WTC11 (cell line): ENCODE measurements around the gene NNAT. TPM values are rescaled to one million over a fixed set of nuclear protein-coding genes. Genes with fewer than 3 reads are reported as not detected.

ENCODE experiments used
- ATAC-seq: fragments of 200-7000 bp; cut with Tn5 transposase; 2 replicates; pipeline ENCODE4 v1.10.0; 2021; ENCODE audit warnings: mild to moderate bottlenecking, moderate library complexity
- CTCF ChIA-PET: fragments of 300-600 bp; sonication (Branson Sonifier 250); formaldehyde crosslinking; loops from one replicate; lab custom pipeline; 2021; ENCODE audit warnings: antibody characterized with exemption; lab: Charles Lee
- POLR2A ChIA-PET: fragments of 350-600 bp; sonication (Branson Sonifier 250); formaldehyde crosslinking; loops from one replicate; lab custom pipeline; 2021; ENCODE audit warnings: antibody characterized with exemption; lab: Charles Lee
- DNase-seq: peaks from one replicate; pipeline ENCODE4 v3.0.0; 2021; ENCODE audit warnings: low spot score
- H3K27ac Mint-ChIP-seq: 2 replicates; pipeline ENCODE4 v1.8.0; 2021; ENCODE audit warnings: mixed read lengths
- H3K27me3 Mint-ChIP-seq: 2 replicates; pipeline ENCODE4 v1.8.0; 2021; ENCODE audit warnings: low read depth, mild to moderate bottlenecking, moderate library complexity, mixed read lengths
- H3K36me3 Mint-ChIP-seq: 2 replicates; pipeline ENCODE4 v1.8.0; 2021; ENCODE audit warnings: mixed read lengths
- H3K4me1 Mint-ChIP-seq: 2 replicates; pipeline ENCODE4 v1.8.0; 2022; ENCODE audit warnings: mixed read lengths
- H3K4me3 Mint-ChIP-seq: 2 replicates; pipeline ENCODE4 v1.8.0; 2021; ENCODE audit warnings: mild to moderate bottlenecking, moderate library complexity, mixed read lengths
- H3K9me3 Mint-ChIP-seq: 2 replicates; pipeline ENCODE4 v1.8.0; 2021; ENCODE audit warnings: mixed read lengths
- ATF2 ChIP-seq: sonication (generic); formaldehyde crosslinking; IDR thresholded peaks from 2 replicates; pipeline ENCODE4 v1.8.1; 2022; ENCODE audit warnings: low read depth, missing genetic modification reagents, borderline replicate concordance
- CBFB ChIP-seq: sonication (generic); formaldehyde crosslinking; IDR thresholded peaks from 2 replicates; pipeline ENCODE4 v1.8.1; 2022; ENCODE audit warnings: mild to moderate bottlenecking, low read depth, missing genetic modification reagents
- CREB1 ChIP-seq: sonication (generic); formaldehyde crosslinking; IDR thresholded peaks from 2 replicates; pipeline ENCODE4 v1.8.0; 2023; ENCODE audit warnings: mild to moderate bottlenecking, missing genetic modification reagents
- CREM ChIP-seq: sonication (generic); formaldehyde crosslinking; IDR thresholded peaks from 2 replicates; pipeline ENCODE4 v1.8.1; 2022; ENCODE audit warnings: mild to moderate bottlenecking, missing genetic modification reagents, moderate library complexity
- E2F1 ChIP-seq: sonication (generic); formaldehyde crosslinking; IDR thresholded peaks from 2 replicates; pipeline ENCODE4 v1.8.0; 2022; ENCODE audit warnings: mild to moderate bottlenecking, missing genetic modification reagents
- E2F5 ChIP-seq: sonication (generic); formaldehyde crosslinking; IDR thresholded peaks from 2 replicates; pipeline ENCODE4 v1.8.1; 2022; ENCODE audit warnings: mild to moderate bottlenecking, moderate library complexity, missing genetic modification reagents
- ELF4 ChIP-seq: sonication (generic); formaldehyde crosslinking; IDR thresholded peaks from 2 replicates; pipeline ENCODE4 v1.8.1; 2022; ENCODE audit warnings: low read depth, mild to moderate bottlenecking, moderate library complexity, missing genetic modification reagents
- FOXJ3 ChIP-seq: sonication (generic); formaldehyde crosslinking; IDR thresholded peaks from 2 replicates; pipeline ENCODE4 v1.9.0; 2021; ENCODE audit warnings: missing genetic modification reagents, mild to moderate bottlenecking, borderline replicate concordance
- FOXP1 ChIP-seq: sonication (generic); formaldehyde crosslinking; IDR thresholded peaks from 2 replicates; pipeline ENCODE4 v1.8.0; 2022; ENCODE audit warnings: missing genetic modification reagents, mild to moderate bottlenecking, moderate library complexity, borderline replicate concordance
- FOXP4 ChIP-seq: sonication (generic); formaldehyde crosslinking; IDR thresholded peaks from 2 replicates; pipeline ENCODE4 v1.8.0; 2022; ENCODE audit warnings: mild to moderate bottlenecking, missing genetic modification reagents
- IRF1 ChIP-seq: sonication (generic); formaldehyde crosslinking; IDR thresholded peaks from 2 replicates; pipeline ENCODE4 v1.8.0; 2023; ENCODE audit warnings: missing genetic modification reagents
- NFE2L1 ChIP-seq: sonication (generic); formaldehyde crosslinking; IDR thresholded peaks from 2 replicates; pipeline ENCODE4 v1.8.1; 2023; ENCODE audit warnings: missing genetic modification reagents
- PRDM15 ChIP-seq: sonication (generic); formaldehyde crosslinking; IDR thresholded peaks from 2 replicates; pipeline ENCODE4 v1.8.0; 2022; ENCODE audit warnings: missing genetic modification reagents
- PREB ChIP-seq: sonication (generic); formaldehyde crosslinking; IDR thresholded peaks from 2 replicates; pipeline ENCODE4 v1.8.1; 2022; ENCODE audit warnings: mild to moderate bottlenecking, missing genetic modification reagents, moderate library complexity, borderline replicate concordance
- PRRX2 ChIP-seq: fragments of 250-450 bp; sonication (Bioruptor Pico); IDR thresholded peaks from 2 replicates; pipeline ENCODE4 v1.8.0; 2021; ENCODE audit warnings: mild to moderate bottlenecking
- SOX15 ChIP-seq: fragments of 250-450 bp; sonication (Bioruptor Pico); IDR thresholded peaks from 2 replicates; pipeline ENCODE4 v1.9.0; 2021; ENCODE audit warnings: mild to moderate bottlenecking
- TCF7 ChIP-seq: sonication (generic); formaldehyde crosslinking; IDR thresholded peaks from 2 replicates; pipeline ENCODE4 v1.8.0; 2022; ENCODE audit warnings: mild to moderate bottlenecking, low read depth, missing genetic modification reagents, moderate library complexity
- TEAD1 ChIP-seq: sonication (generic); formaldehyde crosslinking; IDR thresholded peaks from 2 replicates; pipeline ENCODE4 v1.8.0; 2022; ENCODE audit warnings: mild to moderate bottlenecking, missing genetic modification reagents
- ZBTB43 ChIP-seq: sonication (generic); formaldehyde crosslinking; IDR thresholded peaks from 2 replicates; pipeline ENCODE4 v1.8.1; 2023; ENCODE audit warnings: mild to moderate bottlenecking, missing genetic modification reagents
- ZNF138 ChIP-seq: sonication (generic); formaldehyde crosslinking; conservative IDR thresholded peaks from 2 replicates; pipeline ENCODE4 v1.8.1; 2022; ENCODE audit warnings: mild to moderate bottlenecking, moderate library complexity, missing genetic modification reagents
- ZNF425 ChIP-seq: fragments of 250-450 bp; sonication (Bioruptor Pico); conservative IDR thresholded peaks from 2 replicates; pipeline ENCODE4 v1.9.0; 2021; ENCODE audit warnings: mild to moderate bottlenecking
- ZNF671 ChIP-seq: fragments of 250-450 bp; sonication (Bioruptor Pico); IDR thresholded peaks from 2 replicates; pipeline ENCODE4 v1.8.0; 2021; ENCODE audit warnings: mild to moderate bottlenecking
- total RNA-seq: library from RNA; stranded (reverse); gene quantifications from 3 replicates; pipeline ENCODE4 v1.2.3, GENCODE V29; 2021

NNAT gene
- total RNA-seq, 1 experiment from 2014 or later, result 90.0 TPM

GRCh38 chr20:37535443-37536132, 14.5 kb downstream of the NNAT start (continued):
- TF ChIP-seq PRDM15 (CRISPR knock-in tag) (no peak), CREM (CRISPR knock-in tag) (no peak), FOXP1 (no peak), FOXJ3 (CRISPR knock-in tag) (no peak), ZNF425 (CRISPR knock-in tag) (no peak), SOX15 (no peak), PRRX2 (no peak), ZNF138 (no peak)

GRCh38 chr20:37537505-37537904, 16.5 kb downstream of the NNAT start:
- Mint-ChIP-seq H3K4me1 (peaks cover 24% of the 10 kb centered on the region), H3K27ac (no peak overlapping the region), H3K9me3 (no peaks in the 10 kb centered on the region), H3K4me3 (no peak overlapping the region), H3K27me3 (no peaks in the 10 kb centered on the region), H3K36me3 (no peaks in the 10 kb centered on the region)
- ATAC-seq (no peak), DNase-seq (no peak)
- ChIA-PET POLR2A (no interaction called here), CTCF (interaction anchor here (0.8 to 1.7 kb wide), 3 partner anchors 27 to 267 kb away, joined by 3 to 5 read pairs (median 5); no protein-coding TSS in a partner anchor)
- no peak for TF ChIP-seq TEAD1 (CRISPR knock-in tag)
- no peak for TF ChIP-seq IRF1
- no peak for TF ChIP-seq TCF7 (CRISPR knock-in tag)
- TF ChIP-seq NFE2L1 (CRISPR knock-in tag), result no peak
- no peak for TF ChIP-seq ATF2 (CRISPR knock-in tag)
- no peak for TF ChIP-seq PREB (CRISPR knock-in tag)
- TF ChIP-seq ZNF671 (CRISPR knock-in tag), result no peak
- no peak for TF ChIP-seq E2F1 (CRISPR knock-in tag)
- TF ChIP-seq FOXP4 (CRISPR knock-in tag), result no peak
- no peak for TF ChIP-seq CREM (CRISPR knock-in tag)
- no peak for TF ChIP-seq E2F5 (CRISPR knock-in tag)
- no peak for TF ChIP-seq ZBTB43 (CRISPR knock-in tag)
- no peak for TF ChIP-seq CBFB (CRISPR knock-in tag)
- no peak for TF ChIP-seq CREB1 (CRISPR knock-in tag)
- TF ChIP-seq ELF4 (CRISPR knock-in tag), result no peak
